IMR-90 (cell line): ENCODE data around the gene PCA3.

Experiments used
- BHLHE40 ChIP-seq: fragments of 150-350 bp; IDR thresholded peaks from 2 replicates; pipeline ENCODE4 v1.6.1; 2016; ENCODE audit warnings: mild to moderate bottlenecking, low read depth, low read length
- NFE2L2 ChIP-seq: fragments of 150-350 bp; IDR thresholded peaks from 2 replicates; pipeline ENCODE4 v1.6.1; 2016; ENCODE audit warnings: low read depth, mild to moderate bottlenecking, low read length
- POLR2A ChIP-seq: IDR thresholded peaks from 2 replicates; pipeline ENCODE4 v1.6.1; 2012; ENCODE audit warnings: mild to moderate bottlenecking, low read depth, low read length
- RAD21 ChIP-seq: IDR thresholded peaks from 2 replicates; pipeline ENCODE4 v1.6.1; 2012; ENCODE audit warnings: low read length, improper control_type of control experiment
- SMC3 ChIP-seq: fragments of 150-350 bp; IDR thresholded peaks from 2 replicates; pipeline ENCODE4 v1.6.1; 2016; ENCODE audit warnings: low read depth, mild to moderate bottlenecking, antibody characterized with exemption, low read length, moderate library complexity
- TF ChIP-seq, protein P1 (sequence below): conservative IDR thresholded peaks from 2 replicates; pipeline ENCODE4 v1.5.1; 2012; ENCODE audit warnings: mild to moderate bottlenecking, low read depth, low read length, improper control_type of control experiment
- TF ChIP-seq, protein P2 (sequence below): fragments of 150-350 bp; IDR thresholded peaks from 2 replicates; pipeline ENCODE4 v1.6.1; 2017; ENCODE audit warnings: mild to moderate bottlenecking, antibody characterized with exemption, low read length, low read depth

DNA sequence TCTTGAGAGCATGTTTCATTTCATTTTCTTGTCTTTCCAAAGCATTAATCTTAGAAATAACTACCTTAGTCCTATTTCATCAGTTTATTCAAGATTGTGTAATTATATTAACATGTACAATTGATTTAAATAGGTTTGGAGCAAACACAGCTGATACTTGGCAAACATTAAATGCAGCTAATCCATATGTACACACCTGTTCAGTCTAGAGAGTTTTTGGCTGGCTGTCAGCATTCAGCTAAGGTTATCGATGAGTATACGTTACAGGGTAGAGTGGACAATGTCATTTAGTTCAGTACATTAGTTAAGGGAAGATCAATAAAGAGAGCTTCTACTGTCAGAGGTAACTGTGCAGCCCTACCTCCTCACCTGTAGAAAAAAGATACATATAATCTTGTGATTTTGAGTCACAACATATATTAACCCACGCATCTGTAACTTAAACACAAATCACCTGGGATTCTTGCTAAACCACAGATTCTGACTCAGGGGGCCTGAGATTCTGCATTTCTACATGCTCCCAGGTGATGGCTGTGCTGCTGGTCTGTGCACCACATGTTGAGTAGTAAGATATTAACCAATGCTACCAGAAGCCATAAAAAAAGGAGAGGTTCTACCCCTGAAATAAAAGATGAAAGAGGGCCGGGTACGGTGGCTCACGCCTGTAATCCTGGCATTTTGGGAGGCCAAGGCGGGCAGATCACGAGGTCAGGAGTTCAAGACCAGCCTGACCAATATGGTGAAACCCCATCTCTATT lies 34.1 kb upstream of the PCA3 start:
- no peak for TF ChIP-seq POLR2A
- TF ChIP-seq, protein P1, sequence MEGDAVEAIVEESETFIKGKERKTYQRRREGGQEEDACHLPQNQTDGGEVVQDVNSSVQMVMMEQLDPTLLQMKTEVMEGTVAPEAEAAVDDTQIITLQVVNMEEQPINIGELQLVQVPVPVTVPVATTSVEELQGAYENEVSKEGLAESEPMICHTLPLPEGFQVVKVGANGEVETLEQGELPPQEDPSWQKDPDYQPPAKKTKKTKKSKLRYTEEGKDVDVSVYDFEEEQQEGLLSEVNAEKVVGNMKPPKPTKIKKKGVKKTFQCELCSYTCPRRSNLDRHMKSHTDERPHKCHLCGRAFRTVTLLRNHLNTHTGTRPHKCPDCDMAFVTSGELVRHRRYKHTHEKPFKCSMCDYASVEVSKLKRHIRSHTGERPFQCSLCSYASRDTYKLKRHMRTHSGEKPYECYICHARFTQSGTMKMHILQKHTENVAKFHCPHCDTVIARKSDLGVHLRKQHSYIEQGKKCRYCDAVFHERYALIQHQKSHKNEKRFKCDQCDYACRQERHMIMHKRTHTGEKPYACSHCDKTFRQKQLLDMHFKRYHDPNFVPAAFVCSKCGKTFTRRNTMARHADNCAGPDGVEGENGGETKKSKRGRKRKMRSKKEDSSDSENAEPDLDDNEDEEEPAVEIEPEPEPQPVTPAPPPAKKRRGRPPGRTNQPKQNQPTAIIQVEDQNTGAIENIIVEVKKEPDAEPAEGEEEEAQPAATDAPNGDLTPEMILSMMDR: no peak
- TF ChIP-seq RAD21: no peak
- TF ChIP-seq, protein P2, sequence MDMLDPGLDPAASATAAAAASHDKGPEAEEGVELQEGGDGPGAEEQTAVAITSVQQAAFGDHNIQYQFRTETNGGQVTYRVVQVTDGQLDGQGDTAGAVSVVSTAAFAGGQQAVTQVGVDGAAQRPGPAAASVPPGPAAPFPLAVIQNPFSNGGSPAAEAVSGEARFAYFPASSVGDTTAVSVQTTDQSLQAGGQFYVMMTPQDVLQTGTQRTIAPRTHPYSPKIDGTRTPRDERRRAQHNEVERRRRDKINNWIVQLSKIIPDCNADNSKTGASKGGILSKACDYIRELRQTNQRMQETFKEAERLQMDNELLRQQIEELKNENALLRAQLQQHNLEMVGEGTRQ: no peak
- TF ChIP-seq SMC3: no peak
- TF ChIP-seq NFE2L2: no peak
- TF ChIP-seq BHLHE40: no peak
